ENCODE data around the gene RTN1. TPM values are rescaled to one million over a fixed set of nuclear protein-coding genes. Genes with fewer than 3 reads are reported as not detected.

Gene RTN1
- total RNA-seq, 2 experiments from 2014 or later = 0.14 TPM; not detected in 1

DNA sequence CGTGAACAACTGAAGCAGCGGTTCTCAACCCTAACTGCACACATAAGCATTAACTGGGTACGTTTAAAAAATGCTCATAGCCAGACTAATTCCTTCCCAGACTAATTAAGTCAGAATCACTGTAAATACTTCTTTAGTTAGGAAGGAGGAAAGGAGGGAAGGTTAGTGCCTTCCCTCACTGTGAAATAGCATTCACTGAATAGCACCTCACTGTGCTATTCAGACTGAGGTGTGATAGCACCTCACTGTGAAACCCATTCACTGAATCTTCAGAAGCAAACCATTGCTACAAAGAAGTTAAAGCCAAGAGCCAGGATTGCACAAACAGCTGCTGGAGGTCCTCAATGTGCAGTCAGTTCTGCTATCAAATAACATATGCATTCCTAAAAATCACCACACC lies 58.8 kb downstream of the RTN1 start:
- CTCF ChIA-PET = no interaction called here
- Histone ChIP-seq H3K9me3 (ENCODE audit: control insufficient read depth in 1 of 2, insufficient read depth in 1 of 2, low read length in 2 of 2) (no peaks in the 10 kb centered on the region), H3K27me3 (ENCODE audit: control insufficient read depth in 1 of 2, insufficient read depth in 2 of 2, low read length in 2 of 2) (peaks cover 4 to 5% of the 10 kb centered on the region in 2 experiments), H3K36me3 (ENCODE audit: insufficient read depth, low read length) (no peaks in the 10 kb centered on the region), H3K4me1 (ENCODE audit: insufficient read depth, low read length) (no peaks in the 10 kb centered on the region), H3K27ac (ENCODE audit: low read depth in 1 of 2, low read length in 2 of 2) (no peak overlapping the region), H3K4me3 (ENCODE audit: low read length) (no peak overlapping the region)
- no peak overlapping the region for H3K4me3 Mint-ChIP-seq
- H3K9me3 Mint-ChIP-seq = no peaks in the 10 kb centered on the region
- no peaks in the 10 kb centered on the region for H3K4me1 Mint-ChIP-seq (ENCODE audit: low read depth)
- intact Hi-C loops (cut with DNase I, micrococcal nuclease) = no loop called here
- H3K27me3 Mint-ChIP-seq = peaks cover 46% of the 10 kb centered on the region
- POLR2A ChIA-PET = no interaction called here
- DNase-seq (no peak), ATAC-seq (ENCODE audit: poor library complexity) (no peak)
- H3K27ac Mint-ChIP-seq = no peak overlapping the region
- no peaks in the 10 kb centered on the region for H3K36me3 Mint-ChIP-seq (ENCODE audit: low read depth)
- TF ChIP-seq, protein P1, sequence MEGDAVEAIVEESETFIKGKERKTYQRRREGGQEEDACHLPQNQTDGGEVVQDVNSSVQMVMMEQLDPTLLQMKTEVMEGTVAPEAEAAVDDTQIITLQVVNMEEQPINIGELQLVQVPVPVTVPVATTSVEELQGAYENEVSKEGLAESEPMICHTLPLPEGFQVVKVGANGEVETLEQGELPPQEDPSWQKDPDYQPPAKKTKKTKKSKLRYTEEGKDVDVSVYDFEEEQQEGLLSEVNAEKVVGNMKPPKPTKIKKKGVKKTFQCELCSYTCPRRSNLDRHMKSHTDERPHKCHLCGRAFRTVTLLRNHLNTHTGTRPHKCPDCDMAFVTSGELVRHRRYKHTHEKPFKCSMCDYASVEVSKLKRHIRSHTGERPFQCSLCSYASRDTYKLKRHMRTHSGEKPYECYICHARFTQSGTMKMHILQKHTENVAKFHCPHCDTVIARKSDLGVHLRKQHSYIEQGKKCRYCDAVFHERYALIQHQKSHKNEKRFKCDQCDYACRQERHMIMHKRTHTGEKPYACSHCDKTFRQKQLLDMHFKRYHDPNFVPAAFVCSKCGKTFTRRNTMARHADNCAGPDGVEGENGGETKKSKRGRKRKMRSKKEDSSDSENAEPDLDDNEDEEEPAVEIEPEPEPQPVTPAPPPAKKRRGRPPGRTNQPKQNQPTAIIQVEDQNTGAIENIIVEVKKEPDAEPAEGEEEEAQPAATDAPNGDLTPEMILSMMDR (IDR thresholded peaks at IDR 0.05) = no peak

GRCh38 chr14:59811073-59811472 lies 59.5 kb downstream of the RTN1 start:
- no peaks in the 10 kb centered on the region for H3K9me3 Mint-ChIP-seq
- no peaks in the 10 kb centered on the region for H3K4me1 ChIP-seq (ENCODE audit: insufficient read depth, low read length)
- ChIA-PET POLR2A (no interaction called here), CTCF (no interaction called here)
- H3K4me3 ChIP-seq (ENCODE audit: low read length) = no peak overlapping the region
- DNase-seq (no peak), ATAC-seq (ENCODE audit: poor library complexity) (no peak)
- no peak overlapping the region for H3K27ac ChIP-seq (ENCODE audit: low read depth in 1 of 2, low read length in 2 of 2)
- H3K36me3 ChIP-seq (ENCODE audit: insufficient read depth, low read length) = no peaks in the 10 kb centered on the region
- H3K4me3 Mint-ChIP-seq = no peak overlapping the region
- H3K36me3 Mint-ChIP-seq (ENCODE audit: low read depth) = no peaks in the 10 kb centered on the region
- no peak overlapping the region for H3K27ac Mint-ChIP-seq
- intact Hi-C loops (cut with DNase I, micrococcal nuclease) = no loop called here
- no peaks in the 10 kb centered on the region for H3K9me3 ChIP-seq (ENCODE audit: control insufficient read depth in 1 of 2, insufficient read depth in 1 of 2, low read length in 2 of 2)
- peaks cover 47% of the 10 kb centered on the region for H3K27me3 Mint-ChIP-seq
- peaks cover 4 to 5% of the 10 kb centered on the region in 2 experiments for H3K27me3 ChIP-seq (ENCODE audit: control insufficient read depth in 1 of 2, insufficient read depth in 2 of 2, low read length in 2 of 2)
- TF ChIP-seq, protein P1 (IDR thresholded peaks at IDR 0.05) = no peak
- H3K4me1 Mint-ChIP-seq (ENCODE audit: low read depth) = no peaks in the 10 kb centered on the region

- Mint-ChIP-seq H3K27me3 (peaks cover 21% of the 10 kb centered on the region), H3K9me3 (no peaks in the 10 kb centered on the region), H3K4me3 (no peak overlapping the region), H3K27ac (no peak overlapping the region), H3K4me1 (ENCODE audit: low read depth) (no peaks in the 10 kb centered on the region), H3K36me3 (ENCODE audit: low read depth) (no peaks in the 10 kb centered on the region)
- no peaks in the 10 kb centered on the region for H3K27me3 ChIP-seq (ENCODE audit: control insufficient read depth in 1 of 2, insufficient read depth in 2 of 2, low read length in 2 of 2)
- no peaks in the 10 kb centered on the region for H3K9me3 ChIP-seq (ENCODE audit: control insufficient read depth in 1 of 2, insufficient read depth in 1 of 2, low read length in 2 of 2)
- ChIA-PET CTCF (no interaction called here), POLR2A (no interaction called here)
- ATAC-seq (ENCODE audit: poor library complexity) (no peak), DNase-seq (no peak)
- TF ChIP-seq, protein P1 (IDR thresholded peaks at IDR 0.05) = no peak
- intact Hi-C loops (cut with DNase I, micrococcal nuclease) = no loop called here
- no peaks in the 10 kb centered on the region for H3K36me3 ChIP-seq (ENCODE audit: insufficient read depth, low read length)
- H3K4me1 ChIP-seq (ENCODE audit: insufficient read depth, low read length) = no peaks in the 10 kb centered on the region
- no peak overlapping the region for H3K4me3 ChIP-seq (ENCODE audit: low read length)
- H3K27ac ChIP-seq (ENCODE audit: low read depth in 1 of 2, low read length in 2 of 2) = no peak overlapping the region
Measured at GRCh38 chr14:59803052-59803540, 67.5 kb downstream of the RTN1 start.
